GM21786 (cell line): ENCODE results near the gene LIMS2.

Source experiments
- ATAC-seq: cut with Tn5 transposase; IDR thresholded peaks from one replicate; pipeline ENCODE4 v1.9.1; 2021; ENCODE audit not compliant: unreplicated experiment

LIMS2 gene

DNA sequence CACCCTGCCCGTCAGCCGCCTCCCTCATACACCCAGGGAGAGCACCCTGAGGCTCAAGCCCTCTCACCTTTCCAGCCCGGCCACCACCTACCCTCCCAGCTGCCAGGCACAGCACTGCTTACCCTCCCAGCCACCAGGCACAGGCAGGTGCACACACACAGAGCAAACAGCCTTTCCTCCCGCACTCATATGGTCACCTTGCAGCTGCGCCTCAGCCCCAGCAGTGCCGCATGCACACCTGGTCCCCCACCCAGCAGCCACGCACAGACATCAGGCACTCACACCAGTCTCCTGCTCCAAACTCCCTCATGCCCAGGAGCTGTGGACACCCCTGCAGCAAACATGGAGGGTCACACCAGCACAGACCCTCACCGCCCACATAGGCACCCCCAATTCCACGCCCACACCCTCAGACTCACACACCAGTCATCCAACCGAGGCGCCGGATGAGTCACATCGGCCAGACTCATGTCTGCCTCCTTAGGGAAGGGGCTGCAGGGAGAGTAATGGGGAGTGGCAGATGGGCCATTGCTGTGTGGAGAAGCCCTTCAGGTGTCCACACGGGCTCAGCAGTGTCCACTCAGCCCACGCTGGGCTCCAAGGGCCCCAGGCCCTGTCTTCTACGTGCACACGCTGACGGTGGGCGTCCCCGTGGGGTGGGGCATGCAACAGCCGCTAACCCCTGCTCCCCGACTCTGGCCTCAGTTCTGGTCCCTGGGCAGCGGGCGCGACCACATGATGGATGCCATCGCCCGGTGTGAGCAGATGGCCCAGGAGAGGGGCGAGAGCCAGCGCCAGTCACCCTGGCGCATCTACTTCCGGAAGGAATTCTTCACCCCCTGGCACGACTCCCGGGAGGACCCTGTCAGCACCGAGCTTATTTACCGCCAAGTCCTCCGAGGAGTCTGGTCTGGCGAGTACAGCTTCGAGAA is 51.7 kb downstream of the LIMS2 start:
- no peak for ATAC-seq

DNA sequence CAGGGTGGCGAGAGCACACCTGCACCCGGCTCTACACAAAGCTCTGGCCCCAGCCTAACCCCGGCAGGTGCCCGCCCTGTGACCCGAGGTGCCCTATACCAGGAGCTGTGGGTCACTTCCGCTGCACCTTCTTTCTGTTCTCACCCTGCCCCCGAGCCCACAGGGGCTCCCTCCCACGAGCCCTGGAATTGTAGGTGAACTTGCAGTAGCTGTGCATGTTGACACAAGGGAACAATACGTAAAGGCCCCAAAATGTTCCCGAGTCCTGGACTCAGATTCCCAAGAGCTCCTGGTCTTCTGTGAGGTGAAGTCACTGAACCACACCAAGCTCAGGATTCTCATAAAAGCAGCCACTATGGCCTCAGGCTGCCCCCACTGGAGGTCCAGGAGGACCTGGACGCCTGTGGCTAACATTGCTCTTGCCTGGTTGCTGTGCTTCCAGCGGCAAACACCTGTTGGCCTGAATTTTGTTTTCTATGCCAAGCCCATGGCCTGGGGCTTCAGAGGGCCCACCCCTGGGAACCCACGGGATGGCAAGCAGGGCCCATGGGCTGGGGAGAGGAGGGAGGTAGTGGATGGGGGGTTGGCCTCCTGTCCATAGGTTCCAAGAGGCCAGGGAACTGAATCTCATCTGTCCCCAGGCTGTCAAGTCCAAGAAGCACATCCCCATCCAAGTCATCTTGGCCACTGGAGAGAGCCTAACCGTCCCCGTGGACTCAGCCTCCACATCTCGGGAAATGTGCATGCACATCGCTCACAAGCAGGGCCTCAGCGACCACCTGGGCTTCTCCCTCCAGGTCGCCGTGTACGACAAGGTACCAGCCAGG is 52.6 kb downstream of the LIMS2 start:
- no peak for ATAC-seq

DNA sequence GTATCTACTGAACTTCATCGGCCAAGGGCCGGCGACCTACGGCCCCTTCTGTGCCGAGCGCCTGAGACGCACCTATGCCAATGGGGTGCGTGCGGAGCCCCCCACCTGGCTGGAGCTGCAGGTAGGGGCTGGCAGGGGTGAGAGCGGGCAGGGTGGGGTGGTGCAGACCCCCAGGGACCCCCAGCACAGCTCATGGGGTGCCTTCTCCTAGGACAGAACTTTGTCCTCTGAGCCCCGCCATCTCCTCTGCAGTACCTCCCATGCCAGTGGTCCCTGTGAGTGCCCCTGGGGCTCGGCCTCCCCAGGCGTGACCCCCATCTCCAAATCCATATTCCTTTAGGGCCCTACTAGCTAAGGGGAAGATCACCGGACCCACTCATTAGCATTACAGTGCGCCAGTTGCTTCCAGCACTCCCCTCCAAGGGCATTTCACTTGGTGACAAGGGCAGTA is 53.3 kb downstream of the LIMS2 start:
- no peak for ATAC-seq

- ATAC-seq = no peak
Measured at GRCh38 chr2:127620866-127621265, 54.5 kb downstream of the LIMS2 start.

DNA sequence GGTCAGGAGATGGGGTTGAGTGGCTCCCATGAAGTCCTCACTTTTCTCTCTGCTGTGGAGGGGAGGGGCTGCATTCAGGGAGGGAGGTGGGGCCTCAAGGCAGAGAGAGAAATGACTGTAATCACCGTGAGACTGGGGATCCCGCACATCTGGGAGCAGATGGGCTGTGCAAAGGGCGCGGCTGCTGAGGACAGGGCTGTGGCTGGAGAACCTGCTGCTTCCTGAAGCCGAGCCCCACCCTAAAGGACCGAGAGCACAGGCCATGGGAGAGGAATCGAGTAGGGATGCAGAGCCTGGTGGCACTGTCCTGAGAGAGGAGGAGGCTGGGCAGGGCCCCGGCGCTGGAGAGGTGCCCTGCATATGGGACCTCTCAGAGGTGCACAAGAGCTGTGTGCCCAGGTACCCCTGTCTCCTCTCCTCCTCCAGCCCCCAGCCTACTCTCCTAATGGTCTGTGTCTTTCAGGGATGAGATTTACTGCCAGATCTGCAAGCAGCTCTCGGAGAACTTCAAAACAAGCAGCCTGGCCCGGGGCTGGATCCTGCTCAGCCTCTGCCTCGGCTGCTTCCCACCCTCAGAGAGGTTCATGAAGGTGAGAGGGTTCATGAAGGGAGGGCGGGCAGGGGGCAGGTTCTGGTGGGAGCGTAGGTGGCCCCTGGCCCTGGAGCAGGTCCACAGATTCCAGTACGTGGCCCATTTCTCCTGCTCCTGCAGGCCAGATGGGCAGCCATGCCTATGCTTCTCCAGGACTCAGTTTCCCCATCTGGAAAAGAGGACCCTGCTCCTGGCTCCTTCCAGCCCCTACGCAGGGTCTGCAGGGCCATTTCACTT is 55.2 kb downstream of the LIMS2 start:
- no peak for ATAC-seq

- ATAC-seq = no peak
Measured at GRCh38 chr2:127619203-127619590, 56.1 kb downstream of the LIMS2 start.

DNA sequence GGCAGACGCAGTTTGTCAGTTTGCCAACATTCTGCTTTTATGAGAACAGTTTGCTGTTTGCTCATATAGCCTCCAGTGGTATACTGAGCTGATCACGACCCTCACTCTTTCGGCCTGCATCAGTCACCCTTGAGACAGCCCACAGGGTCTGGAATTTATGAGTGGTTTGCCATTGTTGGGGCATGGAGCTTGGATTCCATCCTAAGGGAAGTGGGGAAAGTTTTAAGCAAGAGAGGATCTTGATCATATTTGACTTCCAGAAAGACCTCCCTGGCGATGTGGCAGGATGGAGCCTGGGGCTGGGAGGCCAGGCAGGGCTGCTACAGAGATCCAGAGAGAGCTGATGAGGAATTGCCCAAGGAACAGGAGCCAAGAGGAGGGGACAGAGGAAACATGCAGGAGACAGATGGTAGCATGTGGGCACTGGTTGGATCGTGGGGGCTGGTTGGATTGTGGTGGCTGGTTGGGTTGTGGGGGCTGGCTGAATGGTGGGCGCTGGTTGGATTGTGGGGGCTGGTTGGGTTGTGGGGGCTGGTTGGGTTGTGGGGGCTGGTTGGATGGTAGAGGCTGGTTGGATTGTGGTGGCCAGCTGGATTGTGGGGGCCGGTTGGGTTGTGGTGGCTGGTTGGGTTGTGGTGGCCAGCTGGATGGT is 56.7 kb downstream of the LIMS2 start:
- no peak for ATAC-seq

- no peak for ATAC-seq
Measured at GRCh38 chr2:127615511-127616166, 59.7 kb downstream of the LIMS2 start.

GRCh38 chr2:127614731-127615130 is 60.6 kb downstream of the LIMS2 start:
- ATAC-seq = no peak

DNA sequence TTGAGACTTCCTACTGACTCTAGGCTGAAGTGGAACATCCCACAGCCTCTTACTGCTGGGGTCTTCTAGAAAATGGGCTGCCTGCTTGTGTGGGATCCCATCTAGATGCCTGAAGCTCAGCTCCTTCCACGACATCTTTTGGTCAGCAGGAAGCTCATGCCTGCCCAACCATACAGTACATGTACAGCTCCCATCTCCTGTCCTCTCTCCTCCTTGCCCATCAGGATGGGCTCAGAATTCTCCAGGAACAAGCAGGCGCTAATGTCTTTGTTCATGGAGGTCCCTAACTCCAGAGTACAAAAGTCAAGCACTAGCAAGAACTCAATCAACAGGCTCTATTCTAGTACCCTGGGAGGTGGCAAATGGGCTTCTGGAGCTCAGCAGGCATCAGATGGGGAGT is 61.1 kb downstream of the LIMS2 start:
- no peak for ATAC-seq

GRCh38 chr2:127612111-127612822 is 63.1 kb downstream of the LIMS2 start:
- no peak for ATAC-seq

- no peak for ATAC-seq
Measured at GRCh38 chr2:127611076-127611925, 64.0 kb downstream of the LIMS2 start.

- ATAC-seq = no peak
Measured at GRCh38 chr2:127610561-127610960, 64.8 kb downstream of the LIMS2 start.

GRCh38 chr2:127609818-127610217 is 65.5 kb downstream of the LIMS2 start:
- ATAC-seq = no peak

DNA sequence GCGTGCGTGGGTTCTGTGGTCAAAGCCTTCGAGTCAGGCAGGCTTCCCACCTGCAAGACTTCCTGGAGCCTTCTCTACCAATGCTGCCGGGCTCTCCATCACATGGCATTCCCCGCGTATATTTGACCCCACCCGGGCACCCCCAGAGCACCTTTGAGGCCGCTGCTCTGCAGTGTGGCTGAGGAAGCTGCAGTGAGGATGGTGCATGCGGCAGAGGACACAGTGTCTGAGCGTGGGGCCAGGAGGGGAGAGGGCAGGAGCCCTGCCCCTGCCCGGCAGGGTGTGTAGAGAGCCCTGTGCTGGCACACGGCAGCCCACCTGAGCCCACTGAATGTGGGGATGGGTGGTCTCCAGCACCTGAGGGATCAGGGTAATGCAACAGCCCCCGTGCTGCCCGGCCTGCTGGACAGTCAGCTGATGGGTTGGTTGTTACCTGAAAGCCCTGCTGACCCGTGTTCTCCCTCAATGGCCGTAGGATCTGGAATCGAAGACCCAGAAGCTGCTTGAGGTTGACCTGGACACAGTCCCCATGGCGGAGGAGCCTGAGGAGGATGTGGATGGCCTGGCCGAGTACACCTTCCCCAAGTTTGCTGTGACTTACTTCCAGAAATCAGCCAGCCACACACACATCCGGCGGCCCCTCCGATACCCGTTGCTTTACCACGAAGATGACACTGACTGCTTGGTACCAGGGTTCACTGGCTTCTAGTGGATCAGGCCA is 66.1 kb downstream of the LIMS2 start:
- ATAC-seq = no peak

- no peak for ATAC-seq
Measured at GRCh38 chr2:127608061-127609030, 67.0 kb downstream of the LIMS2 start.
